HG03196 (cell line): Measurements from ENCODE around the gene HS3ST3B1.

Experiments used
- ATAC-seq: cut with Tn5 transposase; IDR thresholded peaks from one replicate; pipeline ENCODE4 v1.9.1; 2021; ENCODE audit not compliant: unreplicated experiment

The HS3ST3B1 gene

DNA sequence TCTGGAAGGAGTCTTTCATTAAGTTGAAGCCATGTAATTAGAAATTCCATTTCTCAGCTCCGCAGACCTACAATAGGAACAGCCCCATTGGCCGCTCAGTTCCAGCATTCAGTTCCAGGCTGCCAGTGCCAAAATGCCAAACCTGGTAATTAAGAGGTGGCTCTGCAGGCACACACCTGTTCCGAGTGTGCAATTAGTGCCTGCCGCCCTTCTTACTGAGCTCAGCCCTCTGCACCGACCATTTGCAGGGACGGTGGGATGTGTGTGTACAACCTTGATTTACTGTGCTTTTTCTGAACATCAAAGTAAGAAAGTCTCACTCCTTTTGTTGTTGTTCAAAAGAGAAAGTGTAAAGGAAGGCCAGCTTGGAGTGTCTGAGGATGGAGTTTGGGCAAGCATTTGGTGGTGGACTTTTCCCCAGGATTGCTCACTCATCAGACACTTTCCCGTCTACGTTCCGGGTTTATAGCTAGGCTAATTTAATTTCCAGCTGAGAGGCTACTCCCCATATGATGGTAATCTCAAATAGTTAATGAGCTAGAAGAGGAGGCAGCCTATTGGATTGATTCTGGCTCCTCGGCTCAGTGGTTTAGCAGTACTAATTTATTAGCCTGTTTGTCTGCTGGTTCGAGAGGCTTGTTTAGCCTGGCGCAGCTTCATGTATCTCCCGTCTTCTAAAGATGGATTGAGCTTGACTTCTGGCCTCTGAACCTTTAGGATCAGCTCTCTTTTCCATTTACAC lies 20.0 kb downstream of the HS3ST3B1 start:
- ATAC-seq = no peak

DNA sequence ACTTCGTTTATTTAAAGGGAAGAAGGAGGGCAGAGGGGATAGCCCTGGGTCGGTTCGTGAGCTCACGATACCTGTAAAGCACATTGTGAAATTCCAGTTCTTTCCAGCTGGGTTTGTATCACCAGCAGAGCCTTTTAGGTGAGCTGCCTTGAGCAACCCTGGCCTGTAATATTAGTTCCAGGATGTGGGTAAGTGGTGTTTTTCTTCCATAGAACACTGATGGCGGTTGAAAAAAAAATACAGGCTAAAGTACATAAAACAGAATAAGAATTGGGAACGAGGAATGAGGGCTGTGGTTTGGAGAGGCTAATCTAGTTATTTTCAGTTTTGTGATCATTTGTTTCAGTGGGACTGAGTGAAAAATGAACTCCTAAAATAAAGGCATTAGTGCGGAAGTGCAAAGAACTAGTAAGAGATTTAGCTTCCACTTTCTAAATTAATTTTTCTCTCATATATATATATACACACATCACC lies 20.6 kb downstream of the HS3ST3B1 start:
- ATAC-seq = no peak

DNA sequence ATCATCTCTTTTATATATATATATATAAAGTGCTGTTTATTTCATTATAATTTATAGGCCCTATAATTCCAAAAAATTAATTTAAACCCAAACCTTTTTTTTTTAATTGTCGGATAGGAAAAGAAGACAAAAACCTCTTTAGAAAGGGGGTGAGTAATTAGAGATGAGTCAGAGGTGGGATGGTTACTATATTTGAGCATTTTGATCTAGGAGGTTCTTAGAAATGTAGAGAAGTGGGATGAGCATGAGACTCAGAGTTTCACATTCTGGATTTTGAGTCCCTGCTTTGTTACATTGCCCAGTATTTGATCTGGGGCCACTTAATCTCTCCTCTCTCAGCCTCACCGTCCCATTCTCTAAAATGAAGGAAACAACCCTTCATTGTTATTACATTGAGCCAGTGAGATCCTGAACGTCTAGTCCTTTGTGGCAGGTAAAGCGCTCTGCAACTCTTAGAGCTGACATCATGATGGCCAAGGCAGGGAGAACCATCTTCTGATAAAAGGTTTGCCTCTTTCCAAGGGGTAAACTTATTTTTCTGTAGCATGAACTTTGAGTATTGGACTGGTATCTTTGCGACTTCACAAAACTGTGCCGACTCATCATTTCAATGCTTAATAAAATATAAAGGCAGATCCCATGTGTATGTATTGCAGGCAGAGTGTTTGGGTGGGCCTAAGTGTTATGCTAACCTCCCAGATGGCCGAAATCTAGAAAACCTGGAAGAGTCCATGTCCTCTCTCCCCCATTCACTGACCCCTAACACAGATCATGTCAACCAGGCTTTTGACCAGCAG lies 21.3 kb downstream of the HS3ST3B1 start:
- ATAC-seq = no peak

DNA sequence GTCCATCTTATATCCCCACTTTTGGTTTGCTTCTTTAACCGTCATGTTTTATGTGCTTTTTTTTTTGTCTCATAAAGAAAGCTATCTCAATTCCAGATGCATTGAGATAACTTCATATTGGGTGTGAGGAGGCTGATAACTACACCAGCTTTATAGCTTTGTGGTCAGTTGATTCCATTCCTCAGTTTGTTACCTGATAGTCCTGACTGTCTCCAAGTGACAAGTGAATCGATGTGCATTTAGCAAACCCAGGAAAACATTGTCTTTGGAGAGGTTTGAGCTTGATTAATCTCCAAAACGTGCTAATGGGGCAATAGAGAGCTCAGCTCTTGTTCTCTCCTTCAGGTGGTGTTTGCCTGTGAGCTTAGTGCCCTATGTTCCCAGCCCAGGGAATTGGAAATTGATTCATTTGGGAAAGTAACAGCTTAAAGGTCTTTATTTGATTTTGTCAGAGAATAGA lies 22.7 kb downstream of the HS3ST3B1 start:
- ATAC-seq = no peak

DNA sequence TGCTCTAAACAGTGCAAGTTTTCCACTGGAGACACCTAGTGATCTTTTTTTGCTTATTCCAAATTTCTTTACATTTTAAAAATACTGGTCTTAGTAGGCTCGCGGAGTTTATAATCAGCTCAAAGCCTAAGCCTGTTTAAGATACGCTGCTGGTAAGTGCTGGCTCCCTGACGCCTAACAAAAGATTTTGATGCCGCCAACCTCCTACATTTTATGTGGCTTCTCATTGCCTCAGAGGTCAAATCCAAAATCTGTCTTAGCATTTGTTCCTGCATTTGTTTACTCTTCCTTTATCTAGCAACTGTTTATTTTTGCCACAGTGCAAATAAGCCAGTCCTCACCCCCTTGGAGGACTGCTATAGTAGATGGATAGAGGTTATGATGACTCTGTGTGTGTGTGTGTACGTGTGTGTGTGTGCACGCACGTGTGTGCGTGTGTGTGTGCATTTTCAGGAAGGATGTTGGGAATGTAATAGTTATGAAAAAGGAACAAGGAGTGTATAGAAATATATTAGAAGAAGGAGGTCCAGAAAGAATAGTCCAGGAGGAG lies 24.8 kb downstream of the HS3ST3B1 start:
- no peak for ATAC-seq

DNA sequence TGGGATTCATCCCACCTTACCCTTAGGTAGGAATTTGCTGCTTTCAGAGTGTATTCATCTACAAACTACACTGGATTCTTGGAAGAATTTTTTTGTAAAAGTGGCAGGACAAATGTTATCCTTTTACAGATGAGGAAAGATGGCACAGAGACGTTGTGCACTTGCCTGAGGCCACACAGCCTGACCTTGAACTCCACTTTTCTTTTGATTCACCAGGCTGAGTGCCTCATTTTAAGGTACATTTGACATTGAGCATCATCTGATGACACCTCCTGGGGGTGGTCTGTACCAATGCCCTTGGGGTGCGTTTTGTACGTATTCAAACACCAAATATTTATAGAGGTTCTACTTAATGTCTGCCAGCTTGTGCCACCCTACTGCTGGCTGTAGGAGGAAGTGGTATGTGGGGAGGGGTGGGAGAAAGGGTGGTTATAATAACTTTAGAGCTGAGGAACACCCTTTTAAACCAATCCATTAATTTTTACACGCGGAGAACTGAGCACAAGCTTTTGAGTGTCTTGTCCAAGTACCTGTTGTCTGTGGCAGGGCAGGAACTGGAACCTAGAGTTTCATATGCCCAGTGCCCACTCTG lies 29.1 kb downstream of the HS3ST3B1 start:
- ATAC-seq = no peak

DNA sequence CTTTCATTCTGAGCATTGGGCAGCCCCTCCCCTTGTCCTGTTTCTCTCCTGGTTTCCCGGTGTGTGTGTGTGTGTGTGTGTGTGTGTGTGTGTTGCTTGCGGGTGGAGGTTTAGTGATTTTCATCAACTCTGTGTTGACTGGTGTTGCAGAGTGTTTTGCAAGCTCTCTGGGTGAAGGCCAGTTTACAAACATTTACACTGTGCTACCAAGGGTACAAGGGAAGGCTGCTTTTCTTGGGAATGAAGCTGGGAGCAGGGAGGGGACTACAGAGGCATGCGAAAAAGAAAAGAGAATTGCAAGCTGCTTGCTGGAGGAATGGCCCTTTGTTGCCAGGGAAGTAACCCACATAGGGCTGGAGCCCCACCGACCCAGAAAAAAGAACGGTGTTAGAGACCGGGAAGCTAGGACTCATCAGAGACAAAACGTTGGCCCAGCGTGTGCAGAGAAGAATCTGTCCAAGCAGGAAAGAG lies 29.6 kb downstream of the HS3ST3B1 start:
- ATAC-seq = no peak

DNA sequence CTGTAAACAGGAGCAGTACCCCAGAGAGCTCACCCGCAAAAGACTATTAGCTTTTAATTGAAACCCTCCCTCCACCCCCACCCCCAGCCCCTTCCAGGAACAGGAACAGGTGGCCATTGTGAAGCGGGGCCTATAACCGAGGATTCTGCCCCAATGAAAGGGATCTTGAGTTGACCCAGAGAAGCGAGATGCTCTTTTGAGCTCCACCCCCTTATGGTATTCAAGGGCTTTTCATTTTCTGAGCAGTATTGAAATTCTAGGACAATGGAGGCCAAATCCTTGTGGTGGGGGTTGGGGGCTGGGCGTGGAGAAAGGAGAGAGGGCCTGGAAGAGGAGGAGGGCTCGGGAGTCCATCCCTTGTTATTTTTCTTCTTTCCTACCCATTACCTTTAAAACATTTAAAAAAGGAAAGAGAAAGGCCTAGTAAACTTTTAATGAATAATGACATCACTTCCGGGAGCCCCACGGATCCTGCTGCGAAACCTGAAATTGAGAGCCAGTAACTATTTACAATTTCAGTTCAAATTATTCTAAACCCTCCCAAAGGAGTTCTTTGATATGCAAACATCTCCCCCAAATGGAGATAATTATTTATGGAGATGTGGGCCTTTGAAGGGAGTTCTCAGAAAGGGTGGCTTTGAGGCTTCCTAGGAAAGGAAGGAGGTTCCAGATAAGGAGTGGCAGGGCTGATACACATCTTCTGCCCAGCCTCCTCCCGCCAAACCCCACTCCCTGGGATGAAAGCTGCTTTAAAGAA lies 30.5 kb downstream of the HS3ST3B1 start:
- ATAC-seq = no peak

DNA sequence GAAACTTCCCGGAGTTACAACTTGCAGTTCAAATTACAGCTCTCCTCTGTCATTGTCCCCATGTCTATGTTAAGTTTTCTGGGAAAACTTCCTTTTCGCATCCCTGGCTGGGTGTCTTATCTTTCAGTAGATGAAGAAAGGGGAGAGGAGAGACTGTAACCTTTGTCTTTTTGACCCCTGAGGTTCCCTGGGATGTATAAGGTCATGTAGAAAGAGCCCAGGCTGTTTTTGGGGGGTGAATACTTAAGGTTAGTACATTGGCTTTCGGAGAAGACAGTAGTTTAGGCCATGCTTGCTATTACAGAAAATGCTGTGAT lies 31.1 kb downstream of the HS3ST3B1 start:
- no peak for ATAC-seq

DNA sequence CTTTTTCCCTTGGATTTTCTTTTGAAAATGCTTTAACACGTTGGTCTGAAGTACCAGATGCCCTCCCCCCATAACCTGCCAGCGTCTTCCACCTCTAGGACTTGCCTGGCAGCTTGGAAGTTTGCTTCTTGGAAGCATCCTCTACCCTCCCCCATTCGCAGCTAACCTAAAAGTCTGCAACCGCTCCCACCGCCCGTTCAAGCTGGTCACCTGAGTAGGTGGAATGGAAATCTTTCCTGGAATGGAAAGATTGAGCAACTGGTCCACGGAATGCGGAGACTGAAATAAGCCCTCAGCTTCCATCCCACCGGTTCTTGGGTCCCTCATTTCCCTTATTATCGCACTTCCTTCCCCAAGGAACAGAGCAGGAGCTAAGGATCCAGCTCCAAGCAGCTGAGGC lies 31.4 kb downstream of the HS3ST3B1 start:
- ATAC-seq = no peak

DNA sequence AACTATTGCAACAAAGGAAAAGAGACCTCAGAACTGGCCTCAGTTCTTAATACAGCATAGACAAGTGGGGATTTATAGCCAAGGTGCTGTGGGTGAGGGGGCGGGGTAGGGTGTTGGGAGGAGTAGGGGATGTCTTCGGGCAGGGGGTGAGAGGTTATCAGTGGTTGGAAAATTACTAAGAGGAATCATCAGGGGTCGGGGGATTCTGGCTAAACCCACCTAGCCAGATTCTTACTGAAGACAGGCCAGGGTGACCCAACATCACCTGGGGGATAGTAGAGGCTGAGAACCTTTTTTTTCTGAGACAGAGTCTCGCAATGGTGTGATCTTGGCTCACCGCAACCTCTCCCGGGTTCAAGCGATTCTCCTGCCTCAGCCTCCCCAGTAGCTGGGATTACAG lies 32.6 kb downstream of the HS3ST3B1 start:
- ATAC-seq = no peak

DNA sequence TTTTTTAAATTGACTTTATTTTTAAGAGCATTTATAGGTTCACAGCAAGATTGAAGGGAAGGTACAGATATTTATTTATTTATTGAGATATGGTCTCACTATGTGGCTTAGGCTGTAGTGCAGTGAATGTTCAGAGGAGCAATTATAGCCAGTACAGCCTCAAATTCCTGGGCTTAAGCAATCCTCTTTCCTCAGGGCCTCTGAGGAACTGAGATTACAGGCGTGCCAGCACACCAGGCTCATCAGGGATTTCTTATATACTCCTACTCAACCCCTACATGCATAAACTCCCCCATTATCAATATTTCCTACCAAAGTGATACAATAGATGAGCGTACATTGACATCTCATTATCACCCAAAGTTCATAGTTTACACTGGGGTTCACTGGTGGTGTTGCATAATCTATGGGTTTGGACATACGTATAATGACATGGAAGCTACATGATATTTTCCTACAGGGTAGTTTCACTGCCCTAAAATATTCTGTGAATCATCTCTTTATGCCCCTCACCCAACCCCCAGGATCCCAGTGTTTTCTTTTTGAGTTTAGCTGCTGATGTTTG lies 33.5 kb downstream of the HS3ST3B1 start:
- no peak for ATAC-seq

DNA sequence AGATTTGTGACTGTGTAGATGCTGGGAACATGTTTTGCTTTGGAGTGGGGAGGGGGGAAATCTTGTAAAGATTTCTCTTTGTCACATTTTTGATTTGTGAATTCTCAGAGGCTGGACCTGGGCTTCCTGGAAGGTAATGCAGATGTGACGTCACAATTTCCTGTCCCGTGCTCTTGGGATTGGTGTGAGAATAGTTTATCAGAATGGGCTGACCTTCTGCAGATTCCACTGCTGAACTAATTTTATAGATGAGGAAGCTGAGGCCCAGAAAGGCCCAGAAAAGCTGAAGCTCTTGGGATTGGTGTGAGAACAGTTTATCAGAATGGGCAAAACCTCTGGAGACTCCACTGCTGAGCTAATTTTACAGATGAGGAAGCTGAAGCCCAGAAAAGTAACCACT lies 34.0 kb downstream of the HS3ST3B1 start:
- ATAC-seq = no peak

DNA sequence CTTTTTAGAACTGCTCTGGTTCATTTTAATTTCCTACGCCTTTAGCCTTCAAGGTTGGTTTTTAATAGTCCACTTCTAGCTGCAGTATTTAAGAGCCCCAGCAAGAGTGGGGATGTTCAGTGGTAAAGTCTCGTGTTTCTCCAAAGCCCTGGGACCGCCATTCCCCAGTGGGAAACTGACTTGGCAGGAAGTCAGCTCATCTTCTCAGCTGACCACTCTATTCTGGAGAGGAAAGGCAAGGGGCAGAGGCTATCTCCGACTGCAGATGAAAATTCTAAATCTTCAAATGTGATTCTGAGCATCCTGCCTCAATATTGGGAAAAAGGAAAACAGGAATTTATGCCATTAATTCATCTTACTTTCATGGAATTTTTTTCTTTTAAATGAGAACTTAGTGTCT lies 35.5 kb downstream of the HS3ST3B1 start:
- ATAC-seq = no peak

DNA sequence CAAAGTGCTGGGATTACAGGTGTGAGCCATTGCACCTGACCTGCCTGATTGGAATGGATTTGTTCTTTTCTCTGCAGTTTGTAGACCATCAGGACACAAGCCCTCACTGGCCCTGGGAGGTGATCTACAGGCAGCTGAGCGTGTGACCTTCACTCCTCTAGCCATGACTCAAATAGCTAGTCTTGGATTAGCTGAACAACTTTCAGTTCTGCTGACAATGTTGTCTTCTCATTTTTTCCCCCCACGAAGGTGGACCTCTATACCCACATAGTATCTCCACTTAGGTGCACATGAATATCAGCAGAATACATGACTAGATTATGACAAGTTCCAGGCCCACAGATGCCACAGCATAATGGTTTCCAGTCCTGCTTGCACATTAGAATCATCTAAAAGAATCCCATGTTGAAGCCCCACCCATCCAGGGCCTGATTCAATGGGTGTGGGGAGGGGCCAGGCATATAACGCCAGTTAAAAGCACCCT lies 36.8 kb downstream of the HS3ST3B1 start:
- no peak for ATAC-seq

DNA sequence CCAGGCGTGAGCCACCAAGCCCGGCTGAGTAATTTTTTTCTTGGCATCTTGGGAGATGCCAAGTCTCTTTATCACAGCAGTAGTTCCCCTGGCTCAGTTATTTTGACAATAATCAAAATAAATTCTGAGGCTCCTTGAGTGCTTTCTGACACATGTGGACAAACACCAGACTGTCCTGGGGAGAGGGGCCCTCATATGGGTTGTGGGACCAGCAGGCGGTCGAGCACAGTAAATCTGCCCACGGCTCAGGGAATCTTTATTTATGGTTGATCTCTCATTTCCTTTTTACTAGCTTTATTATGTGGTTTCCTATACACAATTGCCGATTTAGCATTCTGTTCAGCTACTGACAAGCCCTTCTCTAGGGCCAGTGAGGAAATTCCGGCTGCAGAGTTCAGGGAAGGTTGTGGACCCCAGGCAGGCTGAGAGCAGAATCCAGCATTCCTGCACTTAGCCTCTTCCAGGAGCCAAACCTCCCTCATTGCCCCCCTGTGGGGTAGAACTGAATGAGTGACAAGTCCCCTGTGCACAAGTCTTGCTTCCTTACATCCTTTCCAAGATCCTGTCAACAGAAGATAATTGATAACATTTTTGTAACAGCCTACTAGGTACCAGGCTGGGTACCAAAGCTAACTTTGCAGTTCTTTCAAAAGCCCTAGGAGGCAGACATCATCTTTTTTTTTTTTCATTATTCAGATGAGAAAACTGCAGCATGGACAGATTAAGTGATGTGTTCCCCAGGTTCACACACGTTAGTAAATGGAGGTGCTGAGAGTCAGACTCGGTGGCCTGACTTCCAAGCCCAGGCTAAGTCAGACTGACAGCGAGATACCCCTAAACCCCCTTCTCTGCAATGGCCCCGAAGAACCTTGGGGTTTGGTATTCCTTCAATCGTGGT lies 40.2 kb downstream of the HS3ST3B1 start:
- no peak for ATAC-seq

DNA sequence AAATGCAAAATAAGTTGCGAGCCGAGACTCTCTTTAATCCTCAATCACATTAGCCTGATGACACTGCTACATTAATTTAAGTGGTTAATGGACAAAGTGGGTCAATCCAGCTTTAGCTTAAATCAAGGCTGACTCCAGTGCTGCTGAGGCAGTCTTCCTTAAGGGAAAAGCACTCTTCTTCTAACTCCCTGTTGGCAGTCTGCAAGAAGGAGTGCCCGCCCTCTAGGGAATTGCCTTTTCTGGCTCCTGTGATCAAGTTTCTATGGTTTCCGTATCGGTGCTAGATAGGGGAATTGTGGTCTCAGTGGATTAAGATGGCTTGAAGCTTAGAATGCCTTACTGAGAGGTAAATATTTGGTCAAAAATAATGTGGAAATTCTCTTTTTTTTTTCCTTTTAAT lies 41.0 kb downstream of the HS3ST3B1 start:
- no peak for ATAC-seq

DNA sequence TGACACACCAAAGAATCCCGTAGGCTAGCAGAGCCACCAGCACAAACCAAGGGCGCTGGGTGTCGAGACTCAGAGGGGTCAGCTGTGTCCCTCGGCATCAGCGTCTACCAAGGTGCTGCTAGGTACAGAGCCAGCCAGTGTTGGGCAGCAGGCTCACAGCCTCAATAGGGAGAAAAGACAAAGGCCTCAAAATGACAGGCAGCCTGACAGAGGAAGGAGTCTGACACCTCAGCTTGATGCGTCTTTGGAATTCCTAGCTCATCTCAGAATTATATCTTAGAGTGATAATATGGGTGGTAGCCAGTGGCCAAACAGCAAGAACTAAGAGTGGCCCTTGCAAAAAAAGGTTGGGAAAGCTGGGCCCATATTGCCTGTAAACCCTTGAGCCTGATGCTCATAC lies 45.9 kb downstream of the HS3ST3B1 start:
- no peak for ATAC-seq

DNA sequence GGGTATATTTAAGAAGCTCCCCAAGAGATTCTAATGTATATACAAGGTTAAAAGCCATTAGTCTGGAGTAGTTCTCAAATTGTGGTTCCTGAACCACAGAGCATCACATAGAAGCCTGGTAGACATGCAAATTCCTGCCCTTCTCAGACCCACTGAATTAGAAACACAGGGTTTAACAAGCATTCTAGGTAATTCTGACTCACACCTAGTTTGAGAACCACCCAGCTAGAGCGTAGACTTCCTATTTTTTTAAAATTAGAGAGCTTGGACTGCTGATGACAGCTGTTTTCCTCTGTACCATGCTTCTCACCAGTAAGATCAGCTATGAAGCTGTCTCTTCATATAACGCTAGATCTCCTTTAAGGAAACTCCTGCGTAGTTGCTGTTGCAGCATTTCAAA lies 50.6 kb downstream of the HS3ST3B1 start:
- ATAC-seq = peak; percentile 74
